SK-N-MC (cell line): ENCODE measurements around the gene WWTR1.
A peak's percentile ranks its signal among the peaks of the same experiment; 100 is the strongest.

Experiments used
- DNase-seq: peaks from one replicate; pipeline ENCODE4 v3.0.0-alpha.2; 2011; ENCODE audit warnings: low read depth, low spot score
- H3K27ac ChIP-seq: fragments of 200-600 bp; sonication (generic); 2 replicates; pipeline ENCODE4 v1.5.1; 2016; ENCODE audit warnings: mixed run types
- H3K36me3 ChIP-seq: fragments of 200-600 bp; sonication (generic); 2 replicates; pipeline ENCODE4 v1.6.1; 2017; ENCODE audit warnings: antibody characterized with exemption, low read length, mixed read lengths; ENCODE audit not compliant: insufficient read depth
- H3K4me3 ChIP-seq: fragments of 200-600 bp; sonication (generic); 2 replicates; pipeline ENCODE4 v1.5.1; 2016
- H3K9ac ChIP-seq: fragments of 200-600 bp; sonication (generic); 2 replicates; pipeline ENCODE4 v1.8.0; 2017; ENCODE audit warnings: mixed run types, mixed read lengths; ENCODE audit not compliant: insufficient read length
- H3K9me3 ChIP-seq: fragments of 200-600 bp; sonication (generic); 2 replicates; pipeline ENCODE4 v1.6.1; 2017; ENCODE audit warnings: low read depth, mild to moderate bottlenecking, antibody characterized with exemption, low read length, moderate library complexity, mixed read lengths
- EZH2 ChIP-seq: fragments of 200-600 bp; sonication (generic); IDR thresholded peaks from one replicate; pipeline ENCODE4 v1.6.1; 2017; ENCODE audit warnings: antibody characterized with exemption
- FOXP2 ChIP-seq: optimal IDR thresholded peaks from 2 replicates; pipeline ENCODE3; 2011; ENCODE audit warnings: mild to moderate bottlenecking, moderate library complexity; ENCODE audit not compliant: insufficient read depth; ENCODE audit errors: extremely low read length, control extremely low read depth
- POLR2AphosphoS5 ChIP-seq: IDR thresholded peaks from 2 replicates; pipeline ENCODE4 v1.6.1; 2012; ENCODE audit warnings: mild to moderate bottlenecking, low read depth, low read length, borderline replicate concordance

The WWTR1 gene

GRCh38 chr3:149579838-149580542 lies 77.8 kb downstream of the WWTR1 start:
- no peaks in the 10 kb centered on the region for H3K9me3 ChIP-seq
- no peak overlapping the region for H3K27ac ChIP-seq
- no peak overlapping the region for H3K4me3 ChIP-seq
- no peak for DNase-seq
- H3K9ac ChIP-seq = no peak overlapping the region
- TF ChIP-seq EZH2 = no peak
- H3K36me3 ChIP-seq = no peaks in the 10 kb centered on the region

GRCh38 chr3:149579161-149579560 lies 78.7 kb downstream of the WWTR1 start:
- H3K27ac ChIP-seq = no peak overlapping the region
- no peak for TF ChIP-seq FOXP2
- no peak for TF ChIP-seq POLR2AphosphoS5
- no peak for TF ChIP-seq EZH2
- H3K9ac ChIP-seq = no peak overlapping the region
- no peak overlapping the region for H3K4me3 ChIP-seq
- no peaks in the 10 kb centered on the region for H3K9me3 ChIP-seq
- no peak for DNase-seq
- no peaks in the 10 kb centered on the region for H3K36me3 ChIP-seq

- Histone ChIP-seq H3K27ac (no peak overlapping the region), H3K9me3 (no peaks in the 10 kb centered on the region), H3K9ac (no peak overlapping the region), H3K4me3 (no peak overlapping the region), H3K36me3 (no peaks in the 10 kb centered on the region)
- TF ChIP-seq FOXP2 (no peak), POLR2AphosphoS5 (no peak), EZH2 (no peak)
- no peak for DNase-seq
These were observed 80.0 kb downstream of the WWTR1 start for GRCh38 chr3:149577801-149578200.

GRCh38 chr3:149575961-149576564 lies 81.8 kb downstream of the WWTR1 start:
- H3K9ac ChIP-seq = peak overlapping the region; percentile 47
- H3K9me3 ChIP-seq = no peaks in the 10 kb centered on the region
- peak overlapping the region; percentile 72 for H3K4me3 ChIP-seq
- DNase-seq = peak; percentile 97
- H3K36me3 ChIP-seq = peaks cover 9% of the 10 kb centered on the region; the same call in 1 of the 2 replicates
- H3K27ac ChIP-seq = peak overlapping the region; percentile 89
- TF ChIP-seq POLR2AphosphoS5 (peak; percentile 49), FOXP2 (peak; percentile 39), EZH2 (no peak)

GRCh38 chr3:149575213-149575960 lies 82.4 kb downstream of the WWTR1 start:
- Histone ChIP-seq H3K4me3 (peak overlapping the region; percentile 72), H3K36me3 (peaks cover 13% of the 10 kb centered on the region; the same call in 1 of the 2 replicates), H3K9ac (peak overlapping the region; percentile 47), H3K9me3 (no peaks in the 10 kb centered on the region), H3K27ac (peak overlapping the region; percentile 89)
- no peak for TF ChIP-seq EZH2
- no peak for DNase-seq

- Histone ChIP-seq H3K9ac (no peak overlapping the region), H3K9me3 (no peaks in the 10 kb centered on the region), H3K27ac (no peak overlapping the region), H3K36me3 (peaks cover 17% of the 10 kb centered on the region), H3K4me3 (no peak overlapping the region)
- no peak for DNase-seq
- TF ChIP-seq POLR2AphosphoS5 = no peak
- no peak for TF ChIP-seq EZH2
- TF ChIP-seq FOXP2 = no peak
These were observed 84.9 kb downstream of the WWTR1 start for GRCh38 chr3:149572796-149573414.

- Histone ChIP-seq H3K9ac (no peak overlapping the region), H3K36me3 (peaks cover 17% of the 10 kb centered on the region), H3K4me3 (0 out of 2 replicates have a peak overlapping the region, but pooled peaks have one; percentile 0), H3K9me3 (no peaks in the 10 kb centered on the region), H3K27ac (peak overlapping the region; percentile 60)
- no peak for TF ChIP-seq FOXP2
- no peak for TF ChIP-seq POLR2AphosphoS5
- TF ChIP-seq EZH2 = no peak
- no peak for DNase-seq
These were observed 86.4 kb downstream of the WWTR1 start for GRCh38 chr3:149571381-149571780.

GRCh38 chr3:149570016-149570415 lies 87.8 kb downstream of the WWTR1 start:
- Histone ChIP-seq H3K36me3 (peaks cover 17% of the 10 kb centered on the region), H3K27ac (no peak overlapping the region), H3K9me3 (no peaks in the 10 kb centered on the region), H3K4me3 (no peak overlapping the region), H3K9ac (no peak overlapping the region)
- no peak for TF ChIP-seq EZH2
- TF ChIP-seq FOXP2 = no peak
- no peak for TF ChIP-seq POLR2AphosphoS5
- no peak for DNase-seq
